SKM-1 treated with dmso at 0.1 percent for 144 hours (cell line): ENCODE data around the gene PAQR7.
A peak's percentile ranks its signal among the peaks of the same experiment; 100 is the strongest.

Experiments
- DNase-seq: peaks from one replicate; lab custom pipeline; 2025; ENCODE audit not compliant: unreplicated experiment; lab: John Stamatoyannopoulos, UW

PAQR7 gene, protein sequence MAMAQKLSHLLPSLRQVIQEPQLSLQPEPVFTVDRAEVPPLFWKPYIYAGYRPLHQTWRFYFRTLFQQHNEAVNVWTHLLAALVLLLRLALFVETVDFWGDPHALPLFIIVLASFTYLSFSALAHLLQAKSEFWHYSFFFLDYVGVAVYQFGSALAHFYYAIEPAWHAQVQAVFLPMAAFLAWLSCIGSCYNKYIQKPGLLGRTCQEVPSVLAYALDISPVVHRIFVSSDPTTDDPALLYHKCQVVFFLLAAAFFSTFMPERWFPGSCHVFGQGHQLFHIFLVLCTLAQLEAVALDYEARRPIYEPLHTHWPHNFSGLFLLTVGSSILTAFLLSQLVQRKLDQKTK

GRCh38 chr1:25875154-25875855 lies at the start of gene PAQR7:
Gene PAQR7 (minus strand): TSS chr1:25875708. CDS start chr1:25863839, 11,869 bp downstream.
- DNase-seq, result no peak

DNA sequence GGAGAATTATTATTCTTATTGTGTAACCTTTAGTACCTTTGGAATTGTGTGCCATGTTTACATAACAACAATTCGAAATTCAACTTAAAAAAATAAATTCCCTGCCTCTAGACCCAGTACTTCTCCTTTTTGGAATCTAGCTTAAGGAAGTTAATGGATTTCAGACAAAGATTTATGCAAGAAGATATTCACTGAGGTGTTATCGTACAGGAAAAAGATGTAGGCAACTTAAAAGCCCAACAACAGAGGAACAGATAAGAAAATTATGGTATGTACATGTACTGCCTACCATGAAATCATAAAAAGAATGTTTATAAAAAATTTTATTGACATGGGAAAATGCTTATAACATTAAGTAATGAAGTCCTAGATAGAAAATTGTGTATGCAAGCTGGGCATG lies 48.9 kb upstream of the PAQR7 start:
- peak; percentile 22 for DNase-seq

DNA sequence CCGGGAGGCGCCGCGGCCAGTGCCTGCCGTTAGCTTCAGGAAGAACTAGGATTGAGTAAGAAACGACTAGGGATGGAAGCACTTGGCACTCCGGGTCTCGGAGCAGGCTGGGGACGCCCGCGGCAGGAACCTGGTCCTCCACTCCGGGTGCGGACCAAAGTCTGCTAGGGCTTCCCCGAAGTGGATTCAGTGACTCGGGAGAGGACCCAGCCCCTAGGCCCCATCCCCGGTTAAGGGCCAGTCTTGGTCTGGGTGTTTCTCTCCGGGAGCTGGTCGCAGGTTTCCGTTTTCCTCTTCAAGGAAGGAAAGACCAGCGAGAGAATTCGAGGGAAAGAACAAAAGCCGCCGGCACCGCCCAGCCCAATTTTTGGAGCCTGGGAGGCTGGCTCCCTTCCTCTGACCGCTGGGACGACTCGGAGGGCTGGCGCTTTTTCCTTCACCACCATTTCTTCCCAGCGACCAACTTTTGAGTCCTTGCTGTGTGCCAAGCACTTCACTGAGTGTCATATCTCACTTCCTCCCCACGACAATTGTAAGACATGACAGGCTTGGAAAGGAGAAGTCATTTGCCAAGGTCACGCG lies 47.6 kb upstream of the PAQR7 start:
- DNase-seq, result no peak

DNA sequence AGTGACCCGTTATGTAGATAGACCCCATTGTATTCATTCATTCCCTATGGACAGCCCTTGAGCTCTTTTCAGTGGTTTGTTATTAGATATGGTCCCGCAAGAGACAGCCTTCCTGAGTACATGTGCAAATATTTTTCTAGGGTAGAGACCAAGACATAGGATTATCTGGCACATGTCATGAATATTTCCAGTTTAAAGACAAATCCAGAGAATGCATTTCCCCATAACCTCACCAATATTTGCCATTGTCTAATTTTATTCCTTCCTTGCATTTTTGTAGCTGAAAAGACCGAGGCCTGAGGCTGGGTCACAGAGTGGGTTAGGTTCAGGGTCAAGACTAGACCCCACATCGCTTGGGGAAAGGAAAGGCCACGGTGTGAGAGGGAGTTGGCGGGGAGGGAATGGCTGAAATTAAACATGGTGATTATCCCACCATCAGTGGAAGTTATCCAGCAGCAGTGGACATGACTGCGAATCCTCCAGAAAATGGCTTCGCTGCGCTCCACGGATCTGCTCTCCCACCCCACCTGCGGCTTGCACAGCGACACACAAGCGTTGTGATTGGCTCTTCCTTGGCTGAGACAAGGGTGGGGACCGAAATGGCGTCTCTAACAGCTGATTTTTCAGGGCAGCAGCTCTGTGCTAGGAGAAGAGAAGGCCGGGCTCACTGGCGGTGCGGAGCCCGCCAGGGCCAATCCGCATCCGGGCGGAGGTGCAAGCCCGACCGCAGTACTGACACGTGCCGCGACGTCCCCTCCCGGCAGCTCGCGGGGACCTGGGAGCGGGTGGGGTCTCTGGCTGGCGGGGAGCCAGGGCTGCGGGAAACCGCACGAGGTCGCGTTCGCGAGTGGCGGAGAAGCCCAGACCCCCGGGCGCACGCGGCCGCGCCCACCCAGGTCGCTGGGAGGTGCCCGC lies 46.8 kb upstream of the PAQR7 start:
- no peak for DNase-seq

DNA sequence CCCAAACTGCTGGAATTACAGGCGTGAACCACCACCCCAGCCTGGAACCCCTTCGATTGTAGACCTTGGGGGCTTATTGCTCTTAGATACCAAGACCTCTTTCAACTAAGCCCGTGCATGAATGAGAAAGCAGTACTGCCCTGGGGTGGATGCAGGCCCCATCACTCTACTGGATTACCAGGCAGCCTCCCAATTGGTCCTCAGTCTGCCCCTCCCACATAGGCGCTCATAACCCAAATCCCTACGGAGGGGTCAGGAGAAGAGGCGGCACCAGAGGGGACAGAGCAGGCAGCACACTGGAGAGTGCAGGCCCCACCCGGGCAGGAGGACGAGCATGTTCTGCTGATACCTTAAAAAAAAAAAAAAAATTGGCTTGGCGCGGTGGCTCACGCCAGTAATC lies 43.1 kb upstream of the PAQR7 start:
- DNase-seq, result no peak

DNA sequence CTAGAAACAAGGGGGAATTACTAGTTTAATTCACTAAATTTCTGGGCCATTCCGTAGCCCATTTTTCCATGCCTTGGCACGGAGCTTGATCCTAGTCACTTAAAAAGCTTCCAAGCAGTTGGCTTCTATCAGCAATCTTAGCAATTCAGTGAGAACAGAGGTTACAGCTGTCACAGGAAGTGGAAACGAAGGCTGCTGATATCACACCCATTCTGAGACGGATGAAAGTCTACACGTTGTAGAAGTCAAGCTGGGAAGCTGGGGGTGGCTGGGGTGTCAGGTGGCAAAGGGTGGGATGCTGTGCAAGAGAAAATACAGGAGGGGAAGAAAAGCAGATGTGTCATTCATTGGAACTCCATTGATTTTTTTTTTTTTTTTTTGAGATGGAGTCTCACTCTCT lies 42.5 kb upstream of the PAQR7 start:
- DNase-seq, result no peak

- no peak for DNase-seq
These were observed 41.0 kb upstream of the PAQR7 start for GRCh38 chr1:25916460-25916859.

DNA sequence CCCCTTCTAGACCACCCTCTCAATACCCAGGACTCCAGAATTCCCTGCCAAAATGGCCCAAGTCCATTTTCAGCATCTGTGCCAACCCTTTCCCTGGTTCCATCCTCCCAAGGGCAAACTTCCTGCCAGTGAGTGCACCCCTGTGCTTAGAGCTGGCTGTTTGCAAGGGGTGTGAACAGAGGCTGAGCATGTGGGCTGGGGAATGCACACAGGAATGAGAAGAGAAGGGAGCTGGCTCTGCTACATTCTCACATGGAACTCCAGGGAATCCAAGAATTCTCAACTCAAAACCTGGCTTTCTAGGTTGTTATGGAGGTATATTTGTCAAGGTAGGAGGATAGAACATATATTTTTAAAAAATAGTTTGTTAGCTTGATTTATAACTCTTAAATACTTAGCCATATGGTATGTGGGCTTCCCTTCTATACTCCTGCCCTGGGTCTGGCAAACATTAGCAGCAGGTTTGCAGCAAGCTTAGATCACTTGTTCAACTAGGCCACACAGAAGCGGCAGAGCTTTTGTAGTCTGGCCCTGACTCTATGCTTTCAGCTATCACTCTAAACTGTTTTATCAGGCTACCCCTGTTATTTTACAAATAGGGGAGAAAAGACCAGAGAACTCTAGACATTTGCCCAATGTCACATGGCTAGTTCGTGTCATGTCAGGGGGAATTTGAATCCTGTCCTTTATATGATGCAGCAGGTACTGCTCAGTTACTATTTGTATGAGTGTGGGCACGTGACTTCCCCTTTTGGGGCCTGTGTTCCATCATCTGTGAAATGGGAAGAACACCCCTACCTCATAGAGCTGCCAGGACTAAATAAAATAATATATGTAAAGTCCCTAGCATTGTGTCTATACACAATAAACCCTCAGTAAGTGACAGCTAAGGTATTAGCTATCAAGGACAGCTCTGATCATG lies 38.8 kb upstream of the PAQR7 start:
- DNase-seq, result no peak

GRCh38 chr1:25913206-25913605 lies 37.7 kb upstream of the PAQR7 start:
- DNase-seq, result no peak

GRCh38 chr1:25912076-25912831 lies 36.7 kb upstream of the PAQR7 start:
- no peak for DNase-seq

DNA sequence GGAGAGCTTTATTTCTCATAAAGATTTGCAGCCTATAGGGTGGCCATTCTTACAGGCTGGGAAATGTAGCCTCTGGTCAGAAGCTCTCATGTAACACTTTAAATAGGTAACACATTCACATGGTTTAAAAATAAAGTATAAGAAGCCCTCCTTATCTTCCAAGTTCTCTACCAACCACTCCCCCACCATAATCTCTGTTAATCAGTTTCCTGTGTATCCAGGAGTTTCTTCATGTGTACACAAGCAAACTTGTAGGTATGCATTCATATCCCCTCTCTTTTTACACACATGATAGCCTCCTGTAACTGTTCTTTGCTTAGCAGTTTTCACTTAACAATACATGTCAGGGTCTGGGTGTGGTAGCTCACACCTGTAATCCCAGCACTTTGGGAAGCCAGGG lies 35.7 kb upstream of the PAQR7 start:
- no peak for DNase-seq

GRCh38 chr1:25909040-25909439 lies 33.5 kb upstream of the PAQR7 start:
- no peak for DNase-seq

- no peak for DNase-seq
These were observed 32.7 kb upstream of the PAQR7 start for GRCh38 chr1:25908161-25908560.

- no peak for DNase-seq
These were observed 32.1 kb upstream of the PAQR7 start for GRCh38 chr1:25907601-25908000.

GRCh38 chr1:25906644-25907300 lies 31.3 kb upstream of the PAQR7 start:
- DNase-seq, result no peak

GRCh38 chr1:25905680-25906643 lies 30.5 kb upstream of the PAQR7 start, which contains the start of gene STMN1:
Gene STMN1 (minus strand): TSS chr1:25906419. CDS start chr1:25904676, 1,743 bp downstream.
- DNase-seq, result peak; percentile 89

DNA sequence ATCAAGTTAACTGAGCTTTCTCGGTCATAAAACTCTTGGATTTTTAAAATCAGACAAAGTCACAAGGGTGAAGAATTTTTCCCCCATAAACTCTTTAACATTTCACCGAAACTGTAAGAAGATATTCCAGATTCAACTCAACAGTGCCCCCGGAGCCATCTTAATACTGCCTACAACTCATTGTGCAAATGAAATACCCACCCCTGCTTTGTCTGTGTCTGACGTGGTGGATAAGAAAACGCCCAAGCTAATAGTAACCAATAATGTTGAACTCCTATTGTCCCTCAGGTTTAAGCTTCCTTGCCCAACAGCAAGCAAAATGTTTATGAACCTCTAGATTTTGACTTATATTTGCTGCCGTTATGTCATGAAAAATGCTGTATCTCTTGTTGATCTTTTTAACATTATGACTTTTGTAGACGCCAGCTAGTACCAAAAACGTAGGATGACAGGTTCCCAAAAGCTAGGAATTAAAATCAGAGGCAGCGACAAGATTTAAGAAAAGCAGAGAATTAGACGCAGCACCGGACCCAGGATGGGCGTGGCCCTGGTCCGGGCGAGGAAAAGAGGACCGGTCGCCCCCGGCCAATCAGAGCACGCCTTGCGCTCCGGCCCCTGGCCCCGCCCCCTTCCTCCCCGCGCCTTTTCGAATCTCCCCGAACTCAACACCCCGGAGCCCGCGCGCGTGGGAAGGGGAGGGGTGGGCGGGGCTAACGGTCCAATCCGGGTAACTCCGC lies 29.6 kb upstream of the PAQR7 start:
- DNase-seq, result peak; percentile 85
